Skin epidermis (tissue), 12 donors: ENCODE results near the gene RPL13A.

Experiments
- H3K27ac ChIP-seq, 21 experiments: fragments of 200-600 bp; sonication (generic) in 11 of 21; one replicate each; pipeline ENCODE4 v1.5.0; 2020; ENCODE audit warnings: mild to moderate bottlenecking in 3 of 21, inconsistent platforms in 2 of 21, moderate library complexity in 2 of 21
- H3K4me3 ChIP-seq, 7 experiments: fragments of 200-600 bp; sonication (generic) in 2 of 7; one replicate each; pipeline ENCODE4 v1.5.0; 2020; ENCODE audit warnings: inconsistent platforms in 2 of 7, mild to moderate bottlenecking in 2 of 7, moderate library complexity in 1 of 7

Gene RPL13A

DNA sequence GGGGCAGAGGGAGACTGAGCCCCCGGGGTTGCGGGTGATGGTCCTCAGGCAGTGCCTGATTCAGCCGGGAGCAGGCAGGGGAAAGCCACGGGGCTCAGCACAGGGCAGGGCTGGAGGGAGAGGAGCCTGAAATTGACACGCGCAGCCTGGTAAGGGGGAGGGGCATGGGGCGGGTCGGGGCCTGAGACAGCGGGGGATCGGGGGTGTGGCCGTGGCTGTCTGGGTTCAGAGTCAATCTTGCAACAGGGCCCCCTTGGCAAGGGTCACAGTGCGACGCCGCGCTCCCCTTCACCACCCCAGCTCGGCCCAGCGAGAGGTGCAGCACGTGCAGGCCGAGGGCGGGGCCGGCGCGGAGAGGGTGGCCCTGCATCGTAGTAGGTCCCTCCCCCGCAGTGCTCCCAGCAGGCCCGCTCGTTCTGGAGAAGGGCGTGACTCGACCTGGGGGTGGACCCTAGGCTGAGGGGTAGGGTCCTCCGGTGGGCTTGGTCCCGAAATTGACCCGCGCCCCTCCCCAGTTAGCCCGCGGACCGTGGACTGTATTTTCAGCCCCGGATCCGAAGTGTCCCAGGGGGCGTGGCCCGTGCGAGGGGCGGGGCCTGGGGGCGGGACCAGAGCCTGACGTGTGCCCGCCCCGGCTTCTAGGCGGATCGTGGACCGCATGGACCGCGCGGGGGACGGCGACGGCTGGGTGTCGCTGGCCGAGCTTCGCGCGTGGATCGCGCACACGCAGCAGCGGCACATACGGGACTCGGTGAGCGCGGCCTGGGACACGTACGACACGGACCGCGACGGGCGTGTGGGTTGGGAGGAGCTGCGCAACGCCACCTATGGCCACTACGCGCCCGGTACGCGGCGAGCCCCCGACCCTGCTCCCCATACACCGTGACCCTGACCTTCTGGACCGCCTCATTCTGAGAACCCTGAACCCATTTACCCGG is 46.4 kb downstream of the RPL13A start:
- peak overlapping the region in 8 of 21 experiments; percentile 3 to 65 (median 24) for H3K27ac ChIP-seq
- H3K4me3 ChIP-seq, result peak overlapping the region; percentile 30 to 64 (median 43)

DNA sequence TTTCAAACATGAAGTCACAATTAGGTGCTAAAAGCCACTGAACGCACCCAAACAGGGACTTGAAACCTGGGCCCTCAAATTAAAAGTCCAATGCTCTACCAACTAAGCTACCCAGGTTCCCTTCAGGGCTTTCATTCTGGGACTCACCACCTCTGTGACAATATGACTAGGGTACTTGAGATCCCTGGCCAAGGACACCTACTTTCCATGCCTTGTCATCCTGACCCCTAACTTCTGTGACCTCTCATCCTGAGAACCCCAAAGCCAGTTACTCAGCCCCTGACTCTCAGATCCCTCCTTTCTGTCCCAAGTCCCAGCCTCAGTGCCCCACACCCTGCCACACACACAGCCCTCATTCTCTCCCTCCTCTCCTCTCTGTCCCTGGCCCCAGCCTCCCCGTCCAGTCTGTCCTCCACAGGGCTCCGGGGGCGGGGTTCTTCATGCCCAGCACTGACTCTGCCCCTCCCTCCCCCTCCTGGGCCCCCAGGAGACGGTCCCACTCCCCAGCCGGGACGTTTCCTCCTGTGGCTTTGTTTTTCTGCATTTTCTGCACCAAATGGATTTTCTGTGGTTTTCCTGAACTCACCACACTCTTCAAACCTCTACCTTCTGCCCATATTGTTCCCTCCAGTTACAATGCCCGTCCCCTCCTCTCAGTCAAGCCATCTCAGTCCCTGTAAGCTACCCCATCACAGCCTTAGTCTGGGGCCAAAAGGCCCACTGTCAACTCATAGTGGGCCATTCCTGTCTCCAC is 47.4 kb downstream of the RPL13A start:
- H3K27ac ChIP-seq, result peak overlapping the region in 2 of 21 experiments; percentile 22 to 25
- peak overlapping the region in 4 of 7 experiments; percentile 30 to 49 (median 33) for H3K4me3 ChIP-seq

DNA sequence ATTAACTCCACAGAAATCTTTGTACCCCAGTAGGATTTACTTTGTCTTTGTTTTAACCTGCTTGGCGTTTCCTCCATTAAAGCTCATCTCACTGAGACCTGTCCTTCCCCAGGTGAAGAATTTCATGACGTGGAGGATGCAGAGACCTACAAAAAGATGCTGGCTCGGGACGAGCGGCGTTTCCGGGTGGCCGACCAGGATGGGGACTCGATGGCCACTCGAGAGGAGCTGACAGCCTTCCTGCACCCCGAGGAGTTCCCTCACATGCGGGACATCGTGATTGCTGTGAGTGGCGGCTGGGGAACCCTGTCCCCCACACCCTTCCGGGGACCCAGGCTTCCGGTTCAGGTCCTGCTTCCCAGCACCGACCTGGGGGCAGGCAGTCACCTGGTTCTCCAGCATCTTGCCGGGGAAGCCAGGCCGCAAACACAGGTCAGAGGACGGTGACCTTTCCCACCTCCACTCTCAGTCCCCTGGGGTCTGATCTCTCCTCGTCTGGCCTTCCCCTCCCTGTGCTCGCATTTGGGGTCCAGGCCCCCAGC is 49.6 kb downstream of the RPL13A start:
- no peak overlapping the region for H3K27ac ChIP-seq
- no peak overlapping the region for H3K4me3 ChIP-seq

DNA sequence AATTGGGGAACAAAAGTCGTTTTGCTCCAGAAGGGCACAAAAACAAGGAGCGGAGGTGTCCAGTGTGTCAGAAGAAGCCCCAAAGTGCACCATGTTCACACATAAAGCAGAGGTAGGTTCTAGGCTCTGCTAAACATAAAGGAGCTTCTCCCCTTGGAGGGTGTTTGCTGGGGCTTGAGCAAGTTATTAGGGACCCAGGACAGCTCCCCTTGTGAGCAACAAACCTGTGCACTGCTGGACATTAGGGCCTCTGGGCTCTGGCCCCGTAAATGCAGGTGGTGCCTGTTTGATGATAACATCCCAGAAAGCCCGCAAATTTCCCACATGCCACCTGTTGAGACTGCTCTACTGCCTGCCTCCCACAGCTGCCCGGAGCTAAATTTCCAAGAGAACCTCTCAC is 51.2 kb downstream of the RPL13A start:
- Histone ChIP-seq H3K27ac (no peak overlapping the region), H3K4me3 (no peak overlapping the region)

DNA sequence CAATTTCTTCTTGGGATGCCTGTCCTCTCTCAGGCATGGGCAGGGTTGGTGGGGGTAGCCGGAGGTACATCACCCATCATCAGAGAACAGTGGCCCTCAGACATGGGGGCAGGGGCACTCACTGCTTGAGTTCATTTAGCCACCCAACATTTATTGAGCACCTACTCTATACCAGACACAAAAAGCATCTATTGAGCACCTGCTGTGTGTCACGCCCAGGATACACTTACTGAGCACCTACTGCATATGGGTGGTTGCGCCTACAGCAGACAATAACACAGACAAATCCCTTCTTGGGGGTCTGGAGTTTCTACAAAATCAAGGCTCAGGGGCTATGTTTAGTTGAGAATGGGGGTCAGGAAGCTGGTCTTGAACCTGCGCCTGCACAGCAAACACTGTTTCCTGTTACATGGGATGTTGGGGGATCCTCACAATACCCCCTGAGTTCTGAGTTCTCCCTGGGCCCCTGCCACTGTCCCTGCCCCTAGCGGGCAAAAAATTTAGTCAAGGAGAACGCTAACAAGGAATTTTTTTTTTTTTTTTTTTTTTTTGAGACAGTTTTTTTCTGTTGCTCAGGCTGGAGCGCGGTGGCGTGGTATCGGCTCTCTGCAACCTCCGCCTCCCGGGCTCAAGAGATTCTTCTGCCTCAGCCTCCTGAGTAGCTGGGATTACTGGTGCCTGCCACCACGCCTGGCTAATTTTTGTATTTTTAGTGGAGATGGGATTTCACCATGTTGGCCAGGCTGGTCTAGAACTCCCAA is 52.0 kb downstream of the RPL13A start:
- Histone ChIP-seq H3K4me3 (no peak overlapping the region), H3K27ac (no peak overlapping the region)
